ENCODE data around the gene VPS8.

- TF ChIP-seq POLR2A (IDR thresholded peaks at IDR 0.05) (no peak), CTCF (IDR thresholded peaks at IDR 0.05) (no peak)
These were observed 129.4 kb downstream of the VPS8 start for GRCh38 chr3:184941408-184941807.
